ENCODE measurements around the gene ARHGEF37.

The ARHGEF37 gene

DNA sequence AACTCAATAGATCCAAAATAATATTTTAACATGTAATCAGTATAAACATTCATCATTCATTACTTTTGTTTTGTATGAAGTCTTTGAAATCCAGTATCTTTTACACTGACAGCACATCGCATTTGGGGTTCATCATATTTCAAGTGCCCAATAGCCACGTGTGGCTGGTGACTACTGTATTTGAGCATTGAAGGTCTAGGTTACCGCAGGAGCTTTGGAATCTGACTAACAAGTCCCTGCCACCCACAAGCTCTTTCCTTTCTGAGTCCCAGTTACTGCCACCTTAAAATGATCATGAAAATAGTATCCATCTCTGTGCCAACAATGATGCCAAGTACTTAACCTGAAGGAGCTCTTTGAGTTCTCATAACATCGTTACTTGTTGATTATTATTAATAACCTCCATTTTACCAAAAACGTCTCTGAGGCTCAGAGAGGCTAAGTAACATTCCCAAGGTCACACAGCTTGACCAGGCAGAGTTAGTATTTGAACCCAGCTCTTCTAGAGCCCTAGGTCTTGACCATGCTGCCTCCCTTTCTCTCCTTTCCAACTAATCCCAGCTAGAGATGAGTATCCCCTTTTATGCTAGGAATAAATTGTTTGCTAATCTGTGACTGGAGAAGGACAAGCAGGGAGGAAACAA is 24.2 kb downstream of the ARHGEF37 start:
- no peak for DNase-seq (ENCODE audit: insufficient read length)
- no peak for FAIRE-seq
- TF ChIP-seq POLR2A (IDR thresholded peaks at IDR 0.05; ENCODE audit: low read depth, low read length) (no peak), POLR2AphosphoS5 (IDR thresholded peaks at IDR 0.05; ENCODE audit: low read depth, low read length) (no peak), TAF1 (IDR thresholded peaks at IDR 0.05; ENCODE audit: borderline replicate concordance, low read depth, low read length) (no peak)

DNA sequence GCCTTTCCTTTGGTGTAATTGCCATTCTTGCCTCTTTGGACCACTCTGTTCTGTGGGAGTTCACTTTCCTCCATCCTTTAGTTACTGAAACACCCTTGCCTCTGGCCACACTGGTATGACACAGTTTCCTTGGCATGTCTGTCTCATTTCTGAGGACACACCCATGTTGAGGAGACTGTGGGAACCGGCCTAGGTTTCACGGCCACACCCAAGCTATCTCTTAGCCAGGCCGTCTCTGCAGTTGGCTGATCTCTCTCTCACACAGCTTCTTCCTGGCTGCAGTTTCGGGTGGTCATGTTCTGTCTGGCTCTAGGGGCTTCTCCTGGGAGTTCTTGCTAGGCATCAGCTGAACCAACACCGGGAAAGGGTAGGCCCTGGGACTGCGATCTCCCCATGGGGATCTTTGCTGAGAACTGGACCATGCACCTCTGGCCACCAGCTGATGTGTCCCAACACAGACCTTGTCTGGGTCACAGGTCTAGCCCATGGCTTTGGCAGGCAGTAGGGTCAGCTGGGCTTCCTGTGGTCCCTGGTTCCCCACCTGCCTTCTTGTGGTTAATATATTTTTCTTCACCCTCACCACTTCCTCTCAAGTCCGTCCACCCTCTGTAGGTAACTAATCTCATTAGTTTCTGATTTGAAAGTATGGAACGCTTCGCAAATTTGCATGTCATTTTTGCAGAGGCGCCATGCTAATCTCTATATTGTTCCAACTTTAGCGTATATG is 24.9 kb downstream of the ARHGEF37 start:
- FAIRE-seq (peak; percentile 50), DNase-seq (ENCODE audit: insufficient read length) (peak; percentile 49)
- TF ChIP-seq TAF1 (IDR thresholded peaks at IDR 0.05; ENCODE audit: borderline replicate concordance, low read depth, low read length) (no peak), POLR2AphosphoS5 (IDR thresholded peaks at IDR 0.05; ENCODE audit: low read depth, low read length) (no peak)

DNA sequence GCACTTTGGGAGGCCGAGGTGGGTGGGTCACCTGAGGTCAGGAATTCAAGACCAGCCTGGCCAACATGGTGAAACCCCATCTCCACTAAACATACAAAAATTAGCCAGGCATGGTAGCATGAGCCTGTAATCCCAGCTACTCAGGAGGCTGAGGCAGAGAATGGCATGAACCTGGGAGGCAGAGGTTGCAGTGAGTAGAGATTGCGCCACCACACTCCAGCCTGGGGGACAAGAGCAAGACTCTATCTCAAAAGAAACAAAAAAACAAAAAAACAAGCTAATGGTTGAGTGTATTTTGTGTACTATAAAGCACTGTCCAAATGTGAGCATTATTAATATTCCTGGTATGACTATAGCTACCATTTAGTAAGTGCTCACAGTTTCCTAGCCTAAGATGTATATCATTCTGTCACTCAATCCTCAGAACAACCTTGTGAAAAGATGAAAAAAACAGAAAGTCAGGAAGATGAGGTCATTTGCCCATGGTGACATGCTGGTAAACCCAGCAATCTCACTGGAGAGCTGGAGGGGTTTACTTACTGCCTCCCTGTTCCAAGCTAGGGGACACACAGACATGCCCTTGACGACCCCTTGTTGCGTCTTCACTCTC is 27.7 kb downstream of the ARHGEF37 start:
- FAIRE-seq, result no peak
- TF ChIP-seq POLR2AphosphoS5 (IDR thresholded peaks at IDR 0.05; ENCODE audit: low read depth, low read length) (no peak), POLR2A (IDR thresholded peaks at IDR 0.05; ENCODE audit: low read depth, low read length) (no peak), TAF1 (IDR thresholded peaks at IDR 0.05; ENCODE audit: borderline replicate concordance, low read depth, low read length) (no peak)
- DNase-seq (ENCODE audit: insufficient read length), result no peak

DNA sequence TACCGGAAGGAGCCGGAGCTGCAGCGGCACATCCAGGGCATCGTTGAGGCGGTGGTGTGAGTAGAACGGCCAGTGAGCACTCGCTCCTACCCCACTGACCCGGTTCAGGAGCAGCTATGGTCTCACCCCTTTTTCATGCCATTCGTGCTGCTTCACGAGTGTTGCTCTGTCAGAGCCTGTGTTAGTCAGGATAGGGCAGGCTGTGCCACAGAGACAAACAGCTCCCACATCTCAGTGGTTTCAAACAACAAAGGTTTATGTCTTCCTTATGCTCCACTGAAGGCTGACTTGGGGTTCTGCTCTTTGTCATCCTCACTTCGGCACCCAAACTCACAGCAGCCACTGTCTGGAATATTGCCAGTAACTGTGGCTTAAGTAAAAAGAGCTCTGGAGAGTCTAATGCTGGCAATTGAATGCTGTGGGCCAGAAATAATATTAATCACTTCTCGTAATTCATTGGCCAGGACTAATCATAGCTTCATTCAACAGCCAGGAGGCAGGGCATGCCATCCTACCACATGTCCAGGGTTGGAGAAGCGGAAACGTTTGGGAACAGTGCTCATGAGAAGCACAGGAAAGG is 28.4 kb downstream of the ARHGEF37 start:
- no peak for TF ChIP-seq POLR2A (IDR thresholded peaks at IDR 0.05; ENCODE audit: low read depth, low read length)
- no peak for TF ChIP-seq TAF1 (IDR thresholded peaks at IDR 0.05; ENCODE audit: borderline replicate concordance, low read depth, low read length)
- no peak for TF ChIP-seq POLR2AphosphoS5 (IDR thresholded peaks at IDR 0.05; ENCODE audit: low read depth, low read length)
- DNase-seq (ENCODE audit: insufficient read length) (no peak), FAIRE-seq (no peak)

DNA sequence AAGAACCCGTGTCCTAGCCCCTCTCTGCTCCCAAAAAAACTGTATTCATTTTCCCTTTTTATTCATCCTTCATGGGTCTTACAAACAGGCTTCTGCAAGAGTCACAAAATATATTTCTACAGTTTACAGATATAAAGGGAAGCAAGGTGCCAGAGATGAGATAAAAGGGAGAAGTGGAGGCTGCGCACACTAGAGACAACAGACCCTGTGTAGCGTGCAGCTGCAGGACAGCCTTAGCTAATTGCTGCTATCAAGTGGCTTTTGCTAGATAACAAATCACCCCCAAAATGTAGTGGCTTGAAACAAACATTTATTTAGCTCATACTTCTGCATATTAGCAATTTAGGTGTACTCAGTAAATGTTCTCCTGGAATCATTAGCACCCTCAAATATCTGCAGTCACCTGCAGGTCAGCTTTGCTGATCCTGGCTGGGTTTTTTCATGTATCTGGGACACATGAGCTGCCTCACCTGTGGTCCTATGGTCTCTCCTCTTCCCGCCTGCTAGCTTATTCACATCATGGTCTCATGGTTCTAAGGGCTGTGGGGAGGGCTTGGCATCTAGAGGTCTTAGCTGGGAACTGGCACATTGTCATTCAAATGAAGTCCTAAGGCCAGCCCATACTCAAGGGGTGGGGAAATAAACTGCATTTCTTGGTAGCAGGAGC is 29.4 kb downstream of the ARHGEF37 start:
- FAIRE-seq (no peak), DNase-seq (ENCODE audit: insufficient read length) (no peak)
- TF ChIP-seq POLR2AphosphoS5 (IDR thresholded peaks at IDR 0.05; ENCODE audit: low read depth, low read length) (no peak), TAF1 (IDR thresholded peaks at IDR 0.05; ENCODE audit: borderline replicate concordance, low read depth, low read length) (no peak), POLR2A (IDR thresholded peaks at IDR 0.05; ENCODE audit: low read depth, low read length) (no peak)

DNA sequence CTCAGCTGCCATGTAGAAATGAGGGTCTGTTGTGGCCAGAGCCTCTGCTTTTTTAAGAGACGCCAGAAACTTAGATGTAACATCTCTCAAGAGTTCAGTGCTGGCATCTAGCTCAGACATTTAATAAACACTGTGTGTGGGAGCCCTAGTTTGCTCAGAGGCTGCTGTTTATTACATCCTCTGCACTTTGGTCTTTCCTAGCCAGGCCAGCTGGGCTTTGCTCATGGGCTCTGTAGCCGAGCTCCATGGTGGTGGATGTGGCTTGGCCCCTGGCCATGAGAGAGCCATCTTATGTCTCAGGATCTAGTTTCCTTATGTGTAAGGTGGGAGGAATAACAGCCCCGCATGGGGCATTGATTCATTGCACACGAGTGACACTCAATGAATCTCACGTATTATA is 30.0 kb downstream of the ARHGEF37 start:
- DNase-seq (ENCODE audit: insufficient read length) (no peak), FAIRE-seq (no peak)
- TF ChIP-seq POLR2A (IDR thresholded peaks at IDR 0.05; ENCODE audit: low read depth, low read length), result no peak
- no peak for TF ChIP-seq POLR2AphosphoS5 (IDR thresholded peaks at IDR 0.05; ENCODE audit: low read depth, low read length)
- no peak for TF ChIP-seq TAF1 (IDR thresholded peaks at IDR 0.05; ENCODE audit: borderline replicate concordance, low read depth, low read length)

DNA sequence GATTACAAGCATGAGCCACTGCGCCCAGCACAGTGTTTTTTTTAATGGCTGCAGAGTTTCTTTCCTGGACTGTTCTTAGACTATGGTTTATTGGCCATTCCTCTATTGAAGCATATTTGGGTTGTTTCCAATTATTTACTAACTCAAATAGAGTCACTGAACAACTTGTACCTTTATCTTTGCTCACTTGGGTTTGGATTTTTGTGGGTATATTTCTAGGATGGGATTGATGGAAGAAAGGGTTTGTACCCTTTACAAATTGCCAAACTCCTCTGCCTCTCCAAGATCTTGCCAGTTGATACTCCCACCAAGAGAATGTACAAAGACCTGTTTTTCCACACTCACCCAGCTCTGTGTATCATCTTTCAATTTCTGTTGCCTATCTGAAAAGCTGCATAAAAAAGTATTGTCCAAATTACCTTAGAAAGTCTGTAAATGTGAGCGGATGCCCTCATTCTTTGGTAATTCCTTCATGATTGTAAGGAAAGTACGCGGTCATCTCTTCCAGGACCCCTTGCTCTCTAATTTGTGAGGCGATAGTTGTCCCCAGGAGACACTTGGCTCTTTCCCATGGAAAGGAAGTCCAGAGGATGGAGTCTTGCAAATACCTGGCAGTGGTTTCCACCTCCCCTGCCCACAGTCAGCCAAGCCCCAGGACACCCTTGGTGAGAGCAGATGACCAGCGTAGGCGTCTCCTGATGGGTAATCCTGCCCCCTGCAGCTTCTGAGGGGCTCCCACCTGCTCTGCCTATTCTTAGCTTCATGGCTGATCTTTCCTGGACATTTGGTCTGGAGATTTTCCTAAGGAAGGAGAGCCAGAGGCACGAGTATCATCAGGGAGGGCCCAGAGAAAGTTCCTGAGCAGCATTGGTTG is 33.0 kb downstream of the ARHGEF37 start:
- FAIRE-seq (no peak), DNase-seq (ENCODE audit: insufficient read length) (no peak)
- no peak for TF ChIP-seq POLR2AphosphoS5 (IDR thresholded peaks at IDR 0.05; ENCODE audit: low read depth, low read length)
- no peak for TF ChIP-seq POLR2A (IDR thresholded peaks at IDR 0.05; ENCODE audit: low read depth, low read length)
- no peak for TF ChIP-seq TAF1 (IDR thresholded peaks at IDR 0.05; ENCODE audit: borderline replicate concordance, low read depth, low read length)

DNA sequence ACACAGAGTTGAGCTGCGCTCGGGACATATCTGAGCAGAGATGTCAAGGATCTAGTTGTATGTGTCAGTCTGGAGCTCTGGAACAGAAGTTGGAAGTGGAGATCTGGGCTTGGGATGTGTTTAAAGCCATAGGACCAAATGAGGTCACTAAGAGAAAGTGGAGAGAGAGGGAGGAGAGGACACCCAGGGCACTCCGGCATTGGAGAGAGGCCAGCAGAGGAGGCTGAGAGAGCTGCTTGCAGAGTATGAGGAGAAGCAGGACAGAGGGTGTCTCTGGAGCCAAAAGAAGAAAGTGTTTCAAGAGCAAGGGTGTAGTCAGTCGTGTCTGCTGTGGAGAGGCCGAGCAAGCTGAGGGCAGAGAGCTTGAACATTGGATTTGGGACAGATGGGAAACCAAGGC is 34.7 kb downstream of the ARHGEF37 start:
- TF ChIP-seq POLR2A (IDR thresholded peaks at IDR 0.05; ENCODE audit: low read depth, low read length) (no peak), POLR2AphosphoS5 (IDR thresholded peaks at IDR 0.05; ENCODE audit: low read depth, low read length) (no peak), TAF1 (IDR thresholded peaks at IDR 0.05; ENCODE audit: borderline replicate concordance, low read depth, low read length) (no peak)
- FAIRE-seq (no peak), DNase-seq (ENCODE audit: insufficient read length) (no peak)

DNA sequence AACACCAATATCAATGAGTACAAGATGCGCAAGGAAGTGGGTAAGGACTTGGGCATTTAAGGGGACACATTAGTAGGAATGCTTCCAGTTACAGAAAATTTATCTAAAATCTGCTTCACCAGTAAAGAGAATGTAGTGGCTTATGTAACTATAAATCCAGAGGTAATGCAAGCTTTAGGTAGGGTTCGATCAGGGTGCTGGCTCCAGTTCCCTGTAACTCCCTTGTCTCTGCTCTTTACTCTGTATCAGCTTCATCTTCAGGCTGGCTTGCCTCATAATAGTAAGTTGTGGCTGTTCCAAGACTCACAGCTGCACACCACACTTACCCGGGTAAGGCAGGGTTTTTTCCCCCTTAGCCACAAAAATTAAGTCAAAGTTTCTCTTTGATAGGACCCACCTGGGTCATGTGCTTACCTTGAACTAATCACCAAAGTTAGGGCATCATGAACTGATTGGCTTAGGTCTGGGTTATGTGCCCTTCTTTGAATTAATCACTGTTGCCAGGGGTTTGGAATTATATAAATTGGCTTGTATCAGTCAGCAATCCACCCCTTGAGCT is 35.5 kb downstream of the ARHGEF37 start:
- FAIRE-seq, result peak; percentile 63
- no peak for TF ChIP-seq POLR2AphosphoS5 (IDR thresholded peaks at IDR 0.05; ENCODE audit: low read depth, low read length)
- no peak for TF ChIP-seq POLR2A (IDR thresholded peaks at IDR 0.05; ENCODE audit: low read depth, low read length)
- no peak for TF ChIP-seq TAF1 (IDR thresholded peaks at IDR 0.05; ENCODE audit: borderline replicate concordance, low read depth, low read length)
- DNase-seq (ENCODE audit: insufficient read length), result no peak

DNA sequence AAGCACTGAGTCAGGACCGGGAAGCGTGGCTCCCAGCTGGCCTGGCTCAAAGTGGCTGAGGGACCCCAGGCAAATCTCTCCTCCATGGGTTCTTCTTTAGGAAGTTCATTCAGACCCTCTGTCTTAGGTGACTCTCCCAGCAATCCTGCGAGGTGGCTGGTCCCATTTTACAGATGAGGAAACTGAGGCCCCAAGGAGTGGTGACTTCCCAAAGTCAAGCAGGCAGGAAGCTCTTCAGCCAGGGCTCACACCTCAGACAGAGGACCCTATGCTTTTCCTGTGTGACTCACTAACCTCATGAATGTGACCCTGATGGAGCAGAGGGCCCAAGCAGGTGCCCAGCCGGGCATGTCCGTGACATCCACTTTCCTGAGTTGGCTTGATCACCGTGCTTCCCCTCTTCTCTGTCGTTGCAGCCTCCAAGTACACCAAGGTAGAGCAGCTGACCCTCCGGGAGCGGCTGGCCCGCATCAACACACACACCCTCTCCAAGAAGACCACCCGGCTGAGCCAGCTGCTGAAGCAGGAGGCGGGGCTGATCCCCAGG is 36.5 kb downstream of the ARHGEF37 start:
- no peak for DNase-seq (ENCODE audit: insufficient read length)
- TF ChIP-seq POLR2AphosphoS5 (IDR thresholded peaks at IDR 0.05; ENCODE audit: low read depth, low read length), result no peak
- TF ChIP-seq POLR2A (IDR thresholded peaks at IDR 0.05; ENCODE audit: low read depth, low read length), result no peak
- TF ChIP-seq TAF1 (IDR thresholded peaks at IDR 0.05; ENCODE audit: borderline replicate concordance, low read depth, low read length), result no peak
- peak; percentile 77 for FAIRE-seq
